Measurements from ENCODE around the gene SLC45A3.

The SLC45A3 gene

DNA sequence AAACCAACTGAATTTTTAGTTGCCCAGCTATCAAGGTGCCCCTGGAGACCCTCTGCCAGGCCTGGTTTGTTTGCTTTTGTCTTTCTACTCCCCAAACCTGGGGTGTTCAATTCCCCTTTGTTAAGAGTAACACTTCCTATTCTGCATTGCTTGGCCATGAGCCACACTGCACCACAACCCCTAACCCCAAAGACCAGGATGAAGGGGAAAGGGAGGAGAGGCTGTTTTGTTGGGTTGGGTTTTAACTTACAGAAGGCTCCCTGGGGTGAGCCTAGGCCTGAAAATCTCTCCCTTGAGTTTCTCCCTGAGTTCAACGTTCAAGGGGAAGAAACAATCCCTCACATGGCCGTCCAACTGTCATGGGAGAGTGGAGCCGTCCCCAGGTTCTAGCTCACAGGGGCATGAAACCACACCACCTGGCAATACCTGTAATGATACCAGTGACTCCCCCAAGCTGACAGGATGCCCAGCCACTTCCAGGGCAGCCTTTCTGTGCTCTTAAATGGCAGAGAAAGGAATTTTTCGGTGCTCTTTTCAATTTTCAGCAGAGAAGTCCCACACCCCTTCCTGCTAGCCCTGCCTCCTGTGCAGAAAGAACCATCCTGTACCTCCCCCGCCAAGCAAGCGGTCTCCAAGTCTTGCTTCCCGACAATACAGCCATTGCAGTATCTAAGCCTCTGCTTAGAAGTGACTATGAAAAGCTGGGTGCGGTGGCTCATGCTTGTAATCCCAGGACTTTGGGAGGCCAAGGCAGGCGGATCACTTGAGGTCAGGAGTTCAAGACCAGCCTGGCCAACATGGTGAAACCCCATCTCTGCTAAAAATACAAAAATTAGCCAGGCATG is 14.9 kb downstream of the SLC45A3 start:
- Histone ChIP-seq H3K9me2 (ENCODE audit: low read depth, low read length) (no peaks in the 10 kb centered on the region), H3K4me2 (ENCODE audit: low read length) (no peak overlapping the region), H3F3A (ENCODE audit: insufficient read depth, low read length) (no peaks in the 10 kb centered on the region), H3K27me3 (ENCODE audit: insufficient read depth, low read length) (peaks cover 6% of the 10 kb centered on the region; the same call in 1 of the 2 replicates), H3K27ac (ENCODE audit: low read depth, low read length, poor library complexity, severe bottlenecking) (no peak overlapping the region), H3K36me3 (ENCODE audit: insufficient read depth, low read length) (no peaks in the 10 kb centered on the region), H3K79me2 (ENCODE audit: insufficient read depth, low read length) (no peaks in the 10 kb centered on the region), H3K4me1 (ENCODE audit: insufficient read depth, low read length, severe bottlenecking) (peaks cover 9% of the 10 kb centered on the region), H3K9me3 (ENCODE audit: low read length) (no peaks in the 10 kb centered on the region), H3K4me3 (ENCODE audit: low read depth, low read length, poor library complexity, severe bottlenecking) (no peak overlapping the region), H4K20me1 (ENCODE audit: insufficient read depth, low read length) (no peaks in the 10 kb centered on the region), H3K9ac (ENCODE audit: low read length) (no peak overlapping the region), H2AFZ (ENCODE audit: low read length) (no peak overlapping the region)
- TF ChIP-seq EZH2 (IDR thresholded peaks at IDR 0.05; ENCODE audit: borderline replicate concordance, low read length), result no peak
- TF ChIP-seq, protein P1, sequence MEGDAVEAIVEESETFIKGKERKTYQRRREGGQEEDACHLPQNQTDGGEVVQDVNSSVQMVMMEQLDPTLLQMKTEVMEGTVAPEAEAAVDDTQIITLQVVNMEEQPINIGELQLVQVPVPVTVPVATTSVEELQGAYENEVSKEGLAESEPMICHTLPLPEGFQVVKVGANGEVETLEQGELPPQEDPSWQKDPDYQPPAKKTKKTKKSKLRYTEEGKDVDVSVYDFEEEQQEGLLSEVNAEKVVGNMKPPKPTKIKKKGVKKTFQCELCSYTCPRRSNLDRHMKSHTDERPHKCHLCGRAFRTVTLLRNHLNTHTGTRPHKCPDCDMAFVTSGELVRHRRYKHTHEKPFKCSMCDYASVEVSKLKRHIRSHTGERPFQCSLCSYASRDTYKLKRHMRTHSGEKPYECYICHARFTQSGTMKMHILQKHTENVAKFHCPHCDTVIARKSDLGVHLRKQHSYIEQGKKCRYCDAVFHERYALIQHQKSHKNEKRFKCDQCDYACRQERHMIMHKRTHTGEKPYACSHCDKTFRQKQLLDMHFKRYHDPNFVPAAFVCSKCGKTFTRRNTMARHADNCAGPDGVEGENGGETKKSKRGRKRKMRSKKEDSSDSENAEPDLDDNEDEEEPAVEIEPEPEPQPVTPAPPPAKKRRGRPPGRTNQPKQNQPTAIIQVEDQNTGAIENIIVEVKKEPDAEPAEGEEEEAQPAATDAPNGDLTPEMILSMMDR (IDR thresholded peaks at IDR 0.05; ENCODE audit: low read length), result no peak

DNA sequence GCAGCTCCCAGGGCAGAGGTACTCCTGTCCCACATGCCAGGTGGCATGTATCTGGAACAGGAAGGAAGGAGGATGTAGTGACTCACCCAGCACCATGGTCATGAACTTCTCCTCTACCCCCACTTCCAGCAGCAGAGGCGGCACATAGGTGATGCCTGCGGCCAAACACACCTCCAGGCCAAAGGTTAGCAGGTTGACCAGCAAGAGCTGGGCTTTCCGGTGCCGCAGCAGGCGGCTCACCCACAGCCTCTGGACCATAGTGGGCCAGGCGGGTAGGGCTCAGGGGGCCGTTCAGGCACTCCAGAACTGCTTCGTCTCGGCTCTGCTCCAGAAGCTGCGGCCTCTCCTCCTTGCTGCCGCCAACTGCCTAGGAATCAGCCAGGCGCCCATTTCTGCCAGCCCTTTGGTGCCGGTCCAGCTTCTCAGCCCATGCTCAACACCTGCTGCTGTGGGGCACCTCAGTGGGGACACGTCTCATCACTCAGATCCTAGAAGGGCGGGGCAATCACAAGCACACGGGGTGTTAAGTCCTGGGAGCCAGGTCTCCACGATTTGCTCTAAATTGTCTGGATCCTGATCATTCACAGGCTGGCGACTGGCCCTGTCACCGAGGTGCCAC is 15.8 kb downstream of the SLC45A3 start:
- TF ChIP-seq EZH2 (IDR thresholded peaks at IDR 0.05; ENCODE audit: borderline replicate concordance, low read length), result no peak
- TF ChIP-seq, protein P1 (IDR thresholded peaks at IDR 0.05; ENCODE audit: low read length), result no peak
- Histone ChIP-seq H2AFZ (ENCODE audit: low read length) (no peak overlapping the region), H3F3A (ENCODE audit: insufficient read depth, low read length) (no peaks in the 10 kb centered on the region), H3K9me3 (ENCODE audit: low read length) (no peaks in the 10 kb centered on the region), H3K27me3 (ENCODE audit: insufficient read depth, low read length) (peaks cover 6% of the 10 kb centered on the region; the same call in 1 of the 2 replicates), H4K20me1 (ENCODE audit: insufficient read depth, low read length) (no peaks in the 10 kb centered on the region), H3K36me3 (ENCODE audit: insufficient read depth, low read length) (no peaks in the 10 kb centered on the region), H3K4me2 (ENCODE audit: low read length) (no peak overlapping the region), H3K27ac (ENCODE audit: low read depth, low read length, poor library complexity, severe bottlenecking) (no peak overlapping the region), H3K4me3 (ENCODE audit: low read depth, low read length, poor library complexity, severe bottlenecking) (no peak overlapping the region), H3K9ac (ENCODE audit: low read length) (no peak overlapping the region), H3K9me2 (ENCODE audit: low read depth, low read length) (no peaks in the 10 kb centered on the region), H3K4me1 (ENCODE audit: insufficient read depth, low read length, severe bottlenecking) (peaks cover 9% of the 10 kb centered on the region), H3K79me2 (ENCODE audit: insufficient read depth, low read length) (no peaks in the 10 kb centered on the region)

DNA sequence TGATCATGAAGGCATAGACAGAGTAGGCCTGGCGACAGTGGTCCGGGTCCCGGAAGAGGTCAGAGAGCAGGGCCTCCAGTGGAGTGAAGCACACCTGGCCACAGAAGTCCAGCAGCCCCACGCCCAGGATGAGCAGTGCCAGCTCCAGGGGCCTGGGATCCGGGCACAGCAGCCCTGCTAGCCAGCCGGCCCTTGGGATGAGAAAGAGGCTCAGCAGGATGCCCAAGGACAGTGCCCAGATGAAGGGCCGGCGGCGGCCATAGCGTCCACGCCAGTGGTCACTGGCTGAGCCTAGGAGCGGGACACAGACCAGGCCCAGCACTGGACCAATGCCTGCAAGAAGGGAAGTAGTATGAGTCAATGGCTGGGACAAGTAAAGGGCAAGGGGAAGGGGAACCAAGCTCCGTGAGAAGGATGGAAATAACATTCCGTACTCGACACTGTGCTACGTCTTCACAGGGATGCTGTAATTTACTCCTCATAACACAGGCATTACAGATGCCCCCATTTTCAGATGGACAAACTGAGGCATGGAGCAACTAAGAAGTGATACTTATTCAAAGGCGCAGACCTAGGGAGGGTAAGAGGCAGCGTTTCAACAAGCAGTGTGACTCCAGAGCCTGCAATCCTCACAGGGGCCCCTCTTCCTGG is 16.9 kb downstream of the SLC45A3 start:
- no peak overlapping the region for H2AFZ ChIP-seq (ENCODE audit: low read length)
- no peaks in the 10 kb centered on the region for H4K20me1 ChIP-seq (ENCODE audit: insufficient read depth, low read length)
- H3K4me3 ChIP-seq (ENCODE audit: low read depth, low read length, poor library complexity, severe bottlenecking), result no peak overlapping the region
- H3K79me2 ChIP-seq (ENCODE audit: insufficient read depth, low read length), result no peaks in the 10 kb centered on the region
- H3K36me3 ChIP-seq (ENCODE audit: insufficient read depth, low read length), result no peaks in the 10 kb centered on the region
- H3K9ac ChIP-seq (ENCODE audit: low read length), result no peak overlapping the region
- H3K4me2 ChIP-seq (ENCODE audit: low read length), result no peak overlapping the region
- H3K9me3 ChIP-seq (ENCODE audit: low read length), result no peaks in the 10 kb centered on the region
- H3K4me1 ChIP-seq (ENCODE audit: insufficient read depth, low read length, severe bottlenecking), result peaks cover 9% of the 10 kb centered on the region
- no peak overlapping the region for H3K27ac ChIP-seq (ENCODE audit: low read depth, low read length, poor library complexity, severe bottlenecking)
- no peaks in the 10 kb centered on the region for H3K9me2 ChIP-seq (ENCODE audit: low read depth, low read length)
- H3K27me3 ChIP-seq (ENCODE audit: insufficient read depth, low read length), result peaks cover 6% of the 10 kb centered on the region; the same call in 1 of the 2 replicates
- no peaks in the 10 kb centered on the region for H3F3A ChIP-seq (ENCODE audit: insufficient read depth, low read length)
- TF ChIP-seq, protein P1 (IDR thresholded peaks at IDR 0.05; ENCODE audit: low read length), result no peak
- TF ChIP-seq EZH2 (IDR thresholded peaks at IDR 0.05; ENCODE audit: borderline replicate concordance, low read length), result no peak

All from OCI-LY1 (cell line).